Measurements from ENCODE around the gene PPP5C. TPM values are rescaled to one million over a fixed set of nuclear protein-coding genes. Genes with fewer than 3 reads are reported as not detected.
"Not testable (repeated sequence)": the region's sequence is repeated elsewhere in the genome, so short reads cannot be mapped to it uniquely, and the experiment has no call there.

The PPP5C gene
- polyA plus RNA-seq, 1 donor, result 73.4 TPM

DNA sequence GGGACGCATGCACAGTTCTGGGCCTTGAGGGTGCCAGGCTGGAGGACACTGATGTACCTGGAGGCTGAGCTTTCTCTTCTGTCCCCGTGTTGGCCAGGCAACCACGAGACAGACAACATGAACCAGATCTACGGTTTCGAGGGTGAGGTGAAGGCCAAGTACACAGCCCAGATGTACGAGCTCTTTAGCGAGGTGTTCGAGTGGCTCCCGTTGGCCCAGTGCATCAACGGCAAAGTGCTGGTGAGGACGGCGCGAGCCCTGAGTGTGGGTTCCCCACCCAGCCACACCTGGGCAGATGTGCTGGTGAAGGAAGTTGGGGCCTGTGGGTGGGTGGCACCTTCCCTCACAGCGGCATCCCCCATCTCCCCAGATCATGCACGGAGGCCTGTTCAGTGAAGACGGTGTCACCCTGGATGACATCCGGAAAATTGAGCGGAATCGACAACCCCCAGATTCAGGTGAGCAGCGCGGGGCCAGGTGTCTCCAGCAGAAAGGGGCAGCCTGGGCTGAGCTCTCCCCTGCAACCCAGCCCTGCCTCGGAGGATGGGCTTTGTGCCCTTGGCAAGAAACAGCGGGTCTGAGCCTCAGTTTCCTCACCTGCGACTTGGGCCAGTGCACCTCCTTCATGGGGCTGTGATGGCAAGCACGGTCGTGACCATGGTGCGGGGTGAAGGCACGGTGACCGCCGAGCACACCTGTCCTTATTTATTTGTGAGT is 40.3 kb downstream of the PPP5C start:
- no peak for DNase-seq

GRCh38 chr19:46387713-46388130 is 40.8 kb downstream of the PPP5C start:
- no peak for DNase-seq

- no peak for DNase-seq
These were observed 41.6 kb downstream of the PPP5C start for GRCh38 chr19:46388311-46389095.

GRCh38 chr19:46390121-46390858 is 43.4 kb downstream of the PPP5C start:
- DNase-seq, result no peak

DNA sequence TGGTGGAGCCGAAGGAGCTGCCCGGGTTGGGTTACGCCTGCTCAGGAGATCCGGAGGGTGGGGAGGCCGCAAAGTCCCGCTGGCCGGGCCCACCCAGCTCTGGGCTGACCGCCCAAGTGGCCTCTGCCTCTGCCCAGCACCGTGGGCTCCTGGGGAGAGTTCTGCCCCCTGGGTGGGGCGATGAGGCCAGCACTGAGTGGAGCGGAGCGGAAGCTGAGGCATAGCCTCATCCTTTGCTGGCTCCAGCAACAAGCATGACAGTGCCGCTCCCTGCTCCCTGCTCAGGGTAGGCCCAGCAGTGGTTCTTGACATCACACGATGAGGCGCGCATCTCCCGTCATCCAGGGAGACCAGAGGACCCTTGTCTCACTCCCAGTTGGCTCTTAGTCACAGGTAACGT is 44.0 kb downstream of the PPP5C start:
- no peak for DNase-seq

GRCh38 chr19:46391296-46392251 is 44.7 kb downstream of the PPP5C start:
- DNase-seq, result no peak

GRCh38 chr19:46392252-46392801 is 45.4 kb downstream of the PPP5C start:
- no peak for DNase-seq

DNA sequence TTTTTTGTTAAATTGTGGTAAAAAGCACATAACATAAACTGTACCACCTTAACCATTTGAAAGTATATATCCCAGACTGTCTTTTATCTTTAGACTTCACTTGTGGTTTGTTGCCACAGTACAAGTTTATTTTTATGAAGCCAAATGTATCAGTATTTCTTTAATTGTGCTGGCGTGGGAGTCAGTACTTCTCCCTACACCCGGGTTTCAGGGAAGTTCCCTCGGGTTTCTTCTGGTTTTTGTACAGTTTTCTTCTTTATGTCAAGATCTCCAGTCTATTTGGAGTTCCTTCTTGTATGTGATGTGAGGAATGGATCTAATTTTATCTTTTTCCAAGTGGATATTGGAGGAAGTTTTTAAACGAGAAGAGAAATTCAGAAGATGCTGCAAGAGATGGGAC is 46.0 kb downstream of the PPP5C start:
- DNase-seq, result no peak

GRCh38 chr19:46393456-46394401 is 46.8 kb downstream of the PPP5C start:
- no peak for DNase-seq

- no peak for DNase-seq
These were observed 47.5 kb downstream of the PPP5C start for GRCh38 chr19:46394402-46394797.

DNA sequence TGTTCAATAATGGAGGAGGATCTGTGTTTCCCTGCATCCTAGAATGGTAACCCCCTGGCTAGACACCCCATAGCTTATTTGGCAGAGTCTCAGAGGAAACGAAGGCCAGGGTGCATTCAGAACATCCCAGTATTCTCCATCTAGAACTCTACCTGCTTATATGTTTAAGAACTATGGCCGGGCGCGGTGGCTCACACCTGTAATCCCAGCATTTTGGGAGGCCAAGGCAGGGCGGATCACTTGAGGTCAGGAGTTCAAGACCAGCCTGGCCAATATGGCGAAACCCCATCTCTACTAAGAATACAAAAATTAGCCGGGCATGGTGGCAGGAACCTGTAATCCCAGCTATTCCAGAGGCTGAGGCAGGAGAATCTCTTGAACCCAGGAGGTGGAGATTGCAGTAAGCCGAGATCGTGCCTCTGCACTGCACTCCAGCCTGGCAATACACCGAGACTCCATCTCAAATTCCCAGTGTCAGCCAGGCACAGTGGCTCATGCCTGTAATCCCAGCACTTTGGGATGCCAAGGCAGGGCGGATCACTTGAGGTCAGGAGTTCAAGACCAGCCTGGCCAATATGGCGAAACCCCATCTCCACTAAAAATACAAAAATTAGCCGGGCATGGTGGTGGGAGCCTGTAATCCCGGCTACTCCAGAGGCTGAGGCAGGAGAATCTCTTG is 51.1 kb downstream of the PPP5C start:
- DNase-seq, result not testable (repeated sequence)

DNA sequence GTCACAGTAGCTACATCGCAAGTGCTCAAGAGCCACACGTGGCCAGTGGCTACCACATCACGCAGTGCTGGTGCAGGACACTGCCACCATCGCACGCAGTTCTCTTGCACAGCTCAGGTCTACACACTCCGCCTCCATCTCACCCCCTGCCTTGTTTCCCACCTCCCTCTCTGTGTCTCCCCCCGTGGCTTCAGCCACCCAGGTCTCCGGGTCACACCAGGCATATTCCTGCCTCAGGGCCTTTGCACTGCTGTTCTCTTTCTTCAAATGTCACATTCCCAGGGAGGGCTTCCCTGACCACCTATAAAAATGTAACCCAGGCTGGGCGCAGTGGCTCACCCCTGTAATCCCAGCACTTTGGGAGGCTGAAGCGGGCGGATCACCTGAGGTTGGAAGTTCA is 55.8 kb downstream of the PPP5C start:
- no peak for DNase-seq

DNA sequence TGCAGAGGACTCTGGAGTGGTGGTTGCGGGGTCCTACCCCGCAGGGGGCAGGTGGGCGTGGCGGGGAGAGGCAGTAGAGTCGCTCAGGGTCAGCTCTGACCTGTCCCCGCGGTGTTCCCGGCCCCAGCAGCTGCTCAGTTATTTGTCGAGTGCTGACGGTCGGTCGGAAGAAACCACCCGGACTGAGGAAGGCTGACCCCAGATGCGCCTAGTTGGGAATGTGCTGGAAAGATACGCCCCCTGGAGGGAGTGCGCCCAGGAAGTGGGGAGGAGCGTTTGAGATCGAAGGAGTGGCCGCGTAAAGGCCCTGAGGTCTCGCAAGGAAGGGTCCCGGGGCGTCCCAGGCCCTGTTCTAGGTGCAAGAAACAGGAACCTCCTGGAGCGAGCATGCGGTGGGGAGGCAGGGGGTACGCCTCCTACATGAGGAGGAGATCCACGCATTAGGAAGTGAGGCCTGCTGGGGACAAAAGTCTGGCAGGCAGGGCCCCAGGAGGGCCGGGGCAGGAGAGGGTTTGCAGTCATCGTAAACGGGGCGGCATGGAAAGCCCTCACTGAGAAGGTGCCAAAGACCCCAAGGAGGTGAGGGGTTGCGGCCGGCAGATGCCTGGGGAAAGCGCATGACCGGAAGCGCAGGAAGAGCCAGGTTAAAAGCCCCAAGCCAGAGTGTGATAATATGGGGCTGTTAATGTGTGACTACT is 57.3 kb downstream of the PPP5C start:
- DNase-seq, result peak; percentile 77

GRCh38 chr19:46404753-46405468 is 58.0 kb downstream of the PPP5C start:
- DNase-seq, result peak; percentile 77

GRCh38 chr19:46406976-46407375 is 60.1 kb downstream of the PPP5C start:
- DNase-seq, result no peak

- no peak for DNase-seq
These were observed 61.2 kb downstream of the PPP5C start for GRCh38 chr19:46407856-46408663.

GRCh38 chr19:46408664-46409039 is 61.8 kb downstream of the PPP5C start:
- DNase-seq, result no peak

- no peak for DNase-seq
These were observed 62.3 kb downstream of the PPP5C start for GRCh38 chr19:46409191-46409590.

All from hindlimb muscle (tissue), 1 donor.